GM23338 (cell line): ENCODE data around the gene STRN3. TPM values are rescaled to one million over a fixed set of nuclear protein-coding genes. Genes with fewer than 3 reads are reported as not detected.

Experiments
- ATAC-seq: fragments of 200-7000 bp; cut with Tn5 transposase; 3 replicates; pipeline ENCODE4 v1.9.1; 2020
- DNase-seq: peaks from one replicate; pipeline ENCODE4 v3.0.0-alpha.2; 2015; ENCODE audit warnings: low spot score
- H2AFZ ChIP-seq: fragments of 200-600 bp; sonication (generic); 2 replicates; pipeline ENCODE4 v1.8.0; 2016; ENCODE audit warnings: antibody characterized with exemption, mild to moderate bottlenecking, moderate library complexity
- H3F3A ChIP-seq: fragments of 200-600 bp; sonication (generic); replicated peaks from 2 replicates; pipeline ENCODE4 v1.8.0; 2017; ENCODE audit warnings: antibody characterized with exemption, mixed run types, low read depth
- H3K27ac ChIP-seq: fragments of 200-600 bp; sonication (generic); 2 replicates; pipeline ENCODE4 v1.6.1; 2016; ENCODE audit warnings: low read depth
- H3K27me3 ChIP-seq: fragments of 200-600 bp; sonication (generic); 2 replicates; pipeline ENCODE4 v1.8.0; 2016; ENCODE audit warnings: mild to moderate bottlenecking, mixed run types, moderate library complexity; ENCODE audit not compliant: insufficient read depth
- H3K36me3 ChIP-seq: fragments of 200-600 bp; sonication (generic); 2 replicates; pipeline ENCODE4 v1.8.0; 2016; ENCODE audit warnings: mild to moderate bottlenecking; ENCODE audit not compliant: insufficient read depth
- H3K4me1 ChIP-seq: fragments of 200-600 bp; sonication (generic); 2 replicates; pipeline ENCODE4 v1.8.0; 2016; ENCODE audit warnings: mild to moderate bottlenecking, moderate library complexity; ENCODE audit not compliant: insufficient read depth
- H3K4me2 ChIP-seq: fragments of 200-600 bp; sonication (generic); 2 replicates; pipeline ENCODE4 v1.7.1; 2017; ENCODE audit warnings: mixed run types
- H3K4me3 ChIP-seq: fragments of 200-600 bp; sonication (generic); 2 replicates; pipeline ENCODE4 v1.6.1; 2016; ENCODE audit warnings: mixed run types
- H3K79me2 ChIP-seq: fragments of 200-600 bp; sonication (generic); replicated peaks from 2 replicates; pipeline ENCODE4 v1.8.0; 2017; ENCODE audit warnings: mild to moderate bottlenecking; ENCODE audit not compliant: insufficient read depth
- H3K9me2 ChIP-seq: fragments of 200-600 bp; sonication (generic); 2 replicates; pipeline ENCODE4 v1.8.0; 2017; ENCODE audit not compliant: insufficient read depth
- H4K20me1 ChIP-seq: fragments of 200-600 bp; sonication (generic); replicated peaks from 2 replicates; pipeline ENCODE4 v1.8.0; 2017; ENCODE audit warnings: mild to moderate bottlenecking; ENCODE audit not compliant: insufficient read depth
- H3K27ac Mint-ChIP-seq: 2 replicates; pipeline ENCODE4 v1.8.0; 2020; ENCODE audit warnings: inconsistent platforms, mild to moderate bottlenecking, moderate library complexity, mixed read lengths
- H3K27me3 Mint-ChIP-seq: 3 replicates; pipeline ENCODE4 v1.8.0; 2022; ENCODE audit warnings: low read depth, mild to moderate bottlenecking, moderate library complexity, mixed read lengths, inconsistent platforms; ENCODE audit not compliant: insufficient read depth, poor library complexity
- H3K36me3 Mint-ChIP-seq: 3 replicates; pipeline ENCODE4 v1.8.0; 2021; ENCODE audit warnings: low read depth, mild to moderate bottlenecking, inconsistent platforms, moderate library complexity, mixed read lengths
- H3K4me1 Mint-ChIP-seq: 3 replicates; pipeline ENCODE4 v1.8.0; 2020; ENCODE audit warnings: mild to moderate bottlenecking, inconsistent platforms, mixed read lengths
- H3K4me3 Mint-ChIP-seq: 3 replicates; pipeline ENCODE4 v1.8.0; 2021; ENCODE audit warnings: moderate library complexity, mild to moderate bottlenecking, inconsistent platforms, mixed read lengths
- H3K9me3 Mint-ChIP-seq: 3 replicates; pipeline ENCODE4 v1.8.0; 2020; ENCODE audit warnings: moderate library complexity, mild to moderate bottlenecking, inconsistent platforms, mixed read lengths
- CREB1 ChIP-seq: fragments of 250-450 bp; sonication (Bioruptor Pico); IDR thresholded peaks from 2 replicates; pipeline ENCODE4 v1.5.0; 2020; ENCODE audit warnings: low read depth, mild to moderate bottlenecking, moderate library complexity
- ETS1 ChIP-seq: IDR thresholded peaks from 2 replicates; pipeline ENCODE4 v1.6.1; 2016; ENCODE audit warnings: antibody characterized with exemption
- EZH2 ChIP-seq: fragments of 200-600 bp; sonication (generic); IDR thresholded peaks from one replicate; pipeline ENCODE4 v1.8.0; 2017; ENCODE audit warnings: antibody characterized with exemption, mild to moderate bottlenecking, low read depth; ENCODE audit not compliant: unreplicated experiment
- JUNB ChIP-seq: IDR thresholded peaks from one replicate; pipeline ENCODE4 v1.6.1; 2016; ENCODE audit warnings: antibody characterized with exemption; ENCODE audit not compliant: unreplicated experiment
- NANOG ChIP-seq: IDR thresholded peaks from 2 replicates; pipeline ENCODE4 v1.6.1; 2016; ENCODE audit warnings: antibody characterized with exemption, borderline replicate concordance
- POLR2AphosphoS5 ChIP-seq: IDR thresholded peaks from 2 replicates; pipeline ENCODE4 v1.6.1; 2016; ENCODE audit warnings: antibody characterized with exemption, low read depth
- REST ChIP-seq: IDR thresholded peaks from one replicate; pipeline ENCODE4 v1.6.1; 2018; ENCODE audit warnings: antibody characterized with exemption; ENCODE audit not compliant: unreplicated experiment
- ZNF114 ChIP-seq: fragments of 250-450 bp; sonication (Bioruptor Pico); IDR thresholded peaks from 2 replicates; pipeline ENCODE4 v1.5.0; 2020; ENCODE audit warnings: mild to moderate bottlenecking, moderate library complexity
- ZNF331 ChIP-seq: fragments of 250-450 bp; sonication (Bioruptor Pico); IDR thresholded peaks from 2 replicates; pipeline ENCODE4 v1.5.0; 2020; ENCODE audit warnings: low read depth, mild to moderate bottlenecking, moderate library complexity
- polyA plus RNA-seq: library from polyadenylated mRNA; unstranded; fragments of >200 nt; fragmentation: Nextera tagmentation; extraction: Ambion mirVana; gene quantifications from 2 replicates; pipeline ENCODE4 v1.2.1, GENCODE V29; 2016
- total RNA-seq: library from RNA; depleted of rRNA; stranded (reverse); fragments of >200 nt; shearing (Covaris generic); gene quantifications from 2 replicates; pipeline ENCODE4 v1.2.3, GENCODE V29; 2014
- TF ChIP-seq, protein P1 (sequence below): fragments of 250-450 bp; sonication (Bioruptor Pico); IDR thresholded peaks from 2 replicates; pipeline ENCODE4 v1.5.0; 2020; ENCODE audit warnings: mild to moderate bottlenecking, moderate library complexity
- TF ChIP-seq, protein P2 (sequence below), 2 experiments: fragments of 200-600 bp in 1 of 2; sonication (generic) in 1 of 2; conservative IDR thresholded peaks; 2 replicates each; pipeline versions ENCODE4 v1.5.1 to v1.6.1; 2016 to 2017; ENCODE audit warnings: antibody characterized with exemption in 2 of 2, low read depth in 2 of 2, mild to moderate bottlenecking in 2 of 2, moderate library complexity in 1 of 2

Gene STRN3
- total and polyA plus RNA-seq, 2 experiments from 2014 or later = 35.0 to 40.6 TPM

- TF ChIP-seq, protein P1, sequence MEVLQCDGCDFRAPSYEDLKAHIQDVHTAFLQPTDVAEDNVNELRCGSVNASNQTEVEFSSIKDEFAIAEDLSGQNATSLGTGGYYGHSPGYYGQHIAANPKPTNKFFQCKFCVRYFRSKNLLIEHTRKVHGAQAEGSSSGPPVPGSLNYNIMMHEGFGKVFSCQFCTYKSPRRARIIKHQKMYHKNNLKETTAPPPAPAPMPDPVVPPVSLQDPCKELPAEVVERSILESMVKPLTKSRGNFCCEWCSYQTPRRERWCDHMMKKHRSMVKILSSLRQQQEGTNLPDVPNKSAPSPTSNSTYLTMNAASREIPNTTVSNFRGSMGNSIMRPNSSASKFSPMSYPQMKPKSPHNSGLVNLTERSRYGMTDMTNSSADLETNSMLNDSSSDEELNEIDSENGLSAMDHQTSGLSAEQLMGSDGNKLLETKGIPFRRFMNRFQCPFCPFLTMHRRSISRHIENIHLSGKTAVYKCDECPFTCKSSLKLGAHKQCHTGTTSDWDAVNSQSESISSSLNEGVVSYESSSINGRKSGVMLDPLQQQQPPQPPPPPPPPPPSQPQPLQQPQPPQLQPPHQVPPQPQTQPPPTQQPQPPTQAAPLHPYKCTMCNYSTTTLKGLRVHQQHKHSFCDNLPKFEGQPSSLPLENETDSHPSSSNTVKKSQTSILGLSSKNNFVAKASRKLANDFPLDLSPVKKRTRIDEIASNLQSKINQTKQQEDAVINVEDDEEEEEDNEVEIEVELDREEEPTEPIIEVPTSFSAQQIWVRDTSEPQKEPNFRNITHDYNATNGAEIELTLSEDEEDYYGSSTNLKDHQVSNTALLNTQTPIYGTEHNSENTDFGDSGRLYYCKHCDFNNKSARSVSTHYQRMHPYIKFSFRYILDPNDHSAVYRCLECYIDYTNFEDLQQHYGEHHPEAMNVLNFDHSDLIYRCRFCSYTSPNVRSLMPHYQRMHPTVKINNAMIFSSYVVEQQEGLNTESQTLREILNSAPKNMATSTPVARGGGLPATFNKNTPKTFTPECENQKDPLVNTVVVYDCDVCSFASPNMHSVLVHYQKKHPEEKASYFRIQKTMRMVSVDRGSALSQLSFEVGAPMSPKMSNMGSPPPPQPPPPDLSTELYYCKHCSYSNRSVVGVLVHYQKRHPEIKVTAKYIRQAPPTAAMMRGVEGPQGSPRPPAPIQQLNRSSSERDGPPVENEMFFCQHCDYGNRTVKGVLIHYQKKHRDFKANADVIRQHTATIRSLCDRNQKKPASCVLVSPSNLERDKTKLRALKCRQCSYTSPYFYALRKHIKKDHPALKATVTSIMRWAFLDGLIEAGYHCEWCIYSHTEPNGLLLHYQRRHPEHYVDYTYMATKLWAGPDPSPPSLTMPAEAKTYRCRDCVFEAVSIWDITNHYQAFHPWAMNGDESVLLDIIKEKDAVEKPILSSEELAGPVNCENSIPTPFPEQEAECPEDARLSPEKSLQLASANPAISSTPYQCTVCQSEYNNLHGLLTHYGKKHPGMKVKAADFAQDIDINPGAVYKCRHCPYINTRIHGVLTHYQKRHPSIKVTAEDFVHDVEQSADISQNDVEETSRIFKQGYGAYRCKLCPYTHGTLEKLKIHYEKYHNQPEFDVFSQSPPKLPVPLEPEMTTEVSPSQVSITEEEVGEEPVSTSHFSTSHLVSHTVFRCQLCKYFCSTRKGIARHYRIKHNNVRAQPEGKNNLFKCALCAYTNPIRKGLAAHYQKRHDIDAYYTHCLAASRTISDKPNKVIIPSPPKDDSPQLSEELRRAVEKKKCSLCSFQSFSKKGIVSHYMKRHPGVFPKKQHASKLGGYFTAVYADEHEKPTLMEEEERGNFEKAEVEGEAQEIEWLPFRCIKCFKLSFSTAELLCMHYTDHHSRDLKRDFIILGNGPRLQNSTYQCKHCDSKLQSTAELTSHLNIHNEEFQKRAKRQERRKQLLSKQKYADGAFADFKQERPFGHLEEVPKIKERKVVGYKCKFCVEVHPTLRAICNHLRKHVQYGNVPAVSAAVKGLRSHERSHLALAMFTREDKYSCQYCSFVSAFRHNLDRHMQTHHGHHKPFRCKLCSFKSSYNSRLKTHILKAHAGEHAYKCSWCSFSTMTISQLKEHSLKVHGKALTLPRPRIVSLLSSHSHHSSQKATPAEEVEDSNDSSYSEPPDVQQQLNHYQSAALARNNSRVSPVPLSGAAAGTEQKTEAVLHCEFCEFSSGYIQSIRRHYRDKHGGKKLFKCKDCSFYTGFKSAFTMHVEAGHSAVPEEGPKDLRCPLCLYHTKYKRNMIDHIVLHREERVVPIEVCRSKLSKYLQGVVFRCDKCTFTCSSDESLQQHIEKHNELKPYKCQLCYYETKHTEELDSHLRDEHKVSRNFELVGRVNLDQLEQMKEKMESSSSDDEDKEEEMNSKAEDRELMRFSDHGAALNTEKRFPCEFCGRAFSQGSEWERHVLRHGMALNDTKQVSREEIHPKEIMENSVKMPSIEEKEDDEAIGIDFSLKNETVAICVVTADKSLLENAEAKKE (CRISPR knock-in tag) = no peak
- TF ChIP-seq NANOG (no peak), ZNF114 (no peak)
Observed at GRCh38 chr14:31029016-31029970, 3.1 kb upstream of the STRN3 start (continued).

DNA sequence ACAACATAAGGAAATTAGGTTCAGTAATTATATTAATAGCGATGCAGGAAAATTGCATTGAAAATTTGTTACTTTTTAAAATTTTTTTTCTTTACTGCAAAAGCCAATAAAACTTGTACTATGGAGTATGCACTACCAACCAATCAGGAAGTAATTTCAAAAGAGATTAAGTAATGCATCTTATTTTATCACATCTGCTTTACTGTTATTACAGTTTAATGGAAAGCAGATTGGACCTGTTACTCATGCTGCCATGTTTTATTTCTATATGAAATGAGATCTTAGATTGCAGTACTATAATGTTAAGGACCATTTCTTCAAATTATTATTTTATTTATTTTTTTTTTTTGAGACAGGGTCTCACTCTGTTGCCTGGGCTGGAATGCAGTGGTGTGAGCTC is 1.7 kb upstream of the STRN3 start:
- H2AFZ ChIP-seq = no peak overlapping the region
- Mint-ChIP-seq H3K9me3 (no peaks in the 10 kb centered on the region; the same call in 2 of the 3 replicates), H3K27ac (no peak overlapping the region), H3K36me3 (no peaks in the 10 kb centered on the region; the same call in 2 of the 3 replicates), H3K27me3 (peaks cover 4% of the 10 kb centered on the region), H3K4me3 (no peak overlapping the region; the same call in 2 of the 3 replicates), H3K4me1 (peaks cover 31% of the 10 kb centered on the region)
- H3K4me2 ChIP-seq = peak overlapping the region; percentile 86
- H3K36me3 ChIP-seq = no peaks in the 10 kb centered on the region
- ATAC-seq (no peak), DNase-seq (no peak)
- peaks cover 74% of the 10 kb centered on the region for H3K79me2 ChIP-seq
- H3K27me3 ChIP-seq = no peaks in the 10 kb centered on the region
- H3K4me3 ChIP-seq = peak overlapping the region; percentile 72
- H3F3A ChIP-seq = peaks cover 11% of the 10 kb centered on the region
- H3K9me2 ChIP-seq = no peaks in the 10 kb centered on the region
- H3K27ac ChIP-seq = peak overlapping the region; percentile 98; the same call in 1 of the 2 replicates
- H3K4me1 ChIP-seq = peaks cover 20% of the 10 kb centered on the region
- peaks cover 16% of the 10 kb centered on the region for H4K20me1 ChIP-seq
- TF ChIP-seq, protein P2, sequence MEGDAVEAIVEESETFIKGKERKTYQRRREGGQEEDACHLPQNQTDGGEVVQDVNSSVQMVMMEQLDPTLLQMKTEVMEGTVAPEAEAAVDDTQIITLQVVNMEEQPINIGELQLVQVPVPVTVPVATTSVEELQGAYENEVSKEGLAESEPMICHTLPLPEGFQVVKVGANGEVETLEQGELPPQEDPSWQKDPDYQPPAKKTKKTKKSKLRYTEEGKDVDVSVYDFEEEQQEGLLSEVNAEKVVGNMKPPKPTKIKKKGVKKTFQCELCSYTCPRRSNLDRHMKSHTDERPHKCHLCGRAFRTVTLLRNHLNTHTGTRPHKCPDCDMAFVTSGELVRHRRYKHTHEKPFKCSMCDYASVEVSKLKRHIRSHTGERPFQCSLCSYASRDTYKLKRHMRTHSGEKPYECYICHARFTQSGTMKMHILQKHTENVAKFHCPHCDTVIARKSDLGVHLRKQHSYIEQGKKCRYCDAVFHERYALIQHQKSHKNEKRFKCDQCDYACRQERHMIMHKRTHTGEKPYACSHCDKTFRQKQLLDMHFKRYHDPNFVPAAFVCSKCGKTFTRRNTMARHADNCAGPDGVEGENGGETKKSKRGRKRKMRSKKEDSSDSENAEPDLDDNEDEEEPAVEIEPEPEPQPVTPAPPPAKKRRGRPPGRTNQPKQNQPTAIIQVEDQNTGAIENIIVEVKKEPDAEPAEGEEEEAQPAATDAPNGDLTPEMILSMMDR (conservative IDR thresholded peaks at IDR 0.05; ENCODE audit: low read depth in 2 of 2) = no peak
- TF ChIP-seq JUNB (no peak), ETS1 (no peak), POLR2AphosphoS5 (no peak), NANOG (no peak), ZNF331 (no peak), REST (no peak), EZH2 (no peak), CREB1 (CRISPR knock-in tag) (no peak)
